Measurements from ENCODE around the gene YWHAQ. TPM values are rescaled to one million over a fixed set of nuclear protein-coding genes. Genes with fewer than 3 reads are reported as not detected.

The YWHAQ gene
- total RNA-seq (ENCODE audit: unreplicated experiment) = 533 TPM
- long read RNA-seq, transcript YWHAQ-201 (6 exons, 2,208 nt) = major isoform, 337 of 574 reads
- long read RNA-seq, transcript YWHAQ-202 (5 exons, 2,216 nt) = minor isoform, 210 of 574 reads
- long read RNA-seq, partial matches to known transcripts = 16 of 574 reads
- long read RNA-seq, other reads (novel, unspliced or antisense) = 11 of 574 reads

GRCh38 chr2:9630736-9631552 is at the start of gene YWHAQ:
TSS of gene YWHAQ (minus strand) at chr2:9630997. CDS start at chr2:9630452, 545 bp downstream.
- H3K4me3 Mint-ChIP-seq (ENCODE audit: unreplicated experiment) = peak within 1 kb of the TSS; percentile 91
- TF ChIP-seq CTCF (IDR thresholded peaks at IDR 0.05; ENCODE audit: partially characterized antibody, unreplicated experiment) = no peak
- H3K9me3 Mint-ChIP-seq (ENCODE audit: unreplicated experiment) = peaks cover 16% of the 10 kb centered on the region
- peak; percentile 99 for DNase-seq
- H3K4me1 Mint-ChIP-seq (ENCODE audit: low read depth, unreplicated experiment) = peaks cover 42% of the 10 kb centered on the region
- peaks cover 7% of the 10 kb centered on the region for H3K36me3 Mint-ChIP-seq (ENCODE audit: unreplicated experiment)
- H3K27me3 Mint-ChIP-seq (ENCODE audit: unreplicated experiment) = peaks cover 6% of the 10 kb centered on the region
- H3K27ac Mint-ChIP-seq (ENCODE audit: unreplicated experiment) = peak within 1 kb of the TSS; percentile 98

- DNase-seq = no peak
- no peak for TF ChIP-seq CTCF (IDR thresholded peaks at IDR 0.05; ENCODE audit: partially characterized antibody, unreplicated experiment)
- peaks cover 5% of the 10 kb centered on the region for H3K9me3 Mint-ChIP-seq (ENCODE audit: unreplicated experiment)
- peaks cover 10% of the 10 kb centered on the region for H3K4me1 Mint-ChIP-seq (ENCODE audit: low read depth, unreplicated experiment)
- no peak overlapping the region for H3K4me3 Mint-ChIP-seq (ENCODE audit: unreplicated experiment)
- H3K27ac Mint-ChIP-seq (ENCODE audit: unreplicated experiment) = no peak overlapping the region
- H3K27me3 Mint-ChIP-seq (ENCODE audit: unreplicated experiment) = no peaks in the 10 kb centered on the region
- H3K36me3 Mint-ChIP-seq (ENCODE audit: unreplicated experiment) = no peaks in the 10 kb centered on the region
These were observed 49.3 kb upstream of the YWHAQ start for GRCh38 chr2:9680082-9680481.

- H3K36me3 Mint-ChIP-seq (ENCODE audit: unreplicated experiment) = no peaks in the 10 kb centered on the region
- no peak overlapping the region for H3K27ac Mint-ChIP-seq (ENCODE audit: unreplicated experiment)
- no peak overlapping the region for H3K4me3 Mint-ChIP-seq (ENCODE audit: unreplicated experiment)
- H3K4me1 Mint-ChIP-seq (ENCODE audit: low read depth, unreplicated experiment) = peaks cover 13% of the 10 kb centered on the region
- no peak for DNase-seq
- peaks cover 3% of the 10 kb centered on the region for H3K27me3 Mint-ChIP-seq (ENCODE audit: unreplicated experiment)
- no peak for TF ChIP-seq CTCF (IDR thresholded peaks at IDR 0.05; ENCODE audit: partially characterized antibody, unreplicated experiment)
- H3K9me3 Mint-ChIP-seq (ENCODE audit: unreplicated experiment) = peaks cover 5% of the 10 kb centered on the region
These were observed 48.4 kb upstream of the YWHAQ start for GRCh38 chr2:9679218-9679617.

- peaks cover 4% of the 10 kb centered on the region for H3K9me3 Mint-ChIP-seq (ENCODE audit: unreplicated experiment)
- peaks cover 13% of the 10 kb centered on the region for H3K4me1 Mint-ChIP-seq (ENCODE audit: low read depth, unreplicated experiment)
- peaks cover 3% of the 10 kb centered on the region for H3K27me3 Mint-ChIP-seq (ENCODE audit: unreplicated experiment)
These were observed 47.7 kb upstream of the YWHAQ start for GRCh38 chr2:9678544-9678943.

More at GRCh38 chr2:9678544-9678943, 47.7 kb upstream of the YWHAQ start:
- DNase-seq = no peak
- Mint-ChIP-seq H3K4me3 (ENCODE audit: unreplicated experiment) (no peak overlapping the region), H3K27ac (ENCODE audit: unreplicated experiment) (no peak overlapping the region), H3K36me3 (ENCODE audit: unreplicated experiment) (no peaks in the 10 kb centered on the region)
- no peak for TF ChIP-seq CTCF (IDR thresholded peaks at IDR 0.05; ENCODE audit: partially characterized antibody, unreplicated experiment)
